Measurements from ENCODE around the gene STYXL2. TPM values are rescaled to one million over a fixed set of nuclear protein-coding genes. Genes with fewer than 3 reads are reported as not detected.

STYXL2 gene
- total RNA-seq, 1 donor from 2014 or later = not detected

- H3K4me3 ChIP-seq (ENCODE audit: low read depth, low read length) = no peak overlapping the region
- TF ChIP-seq CTCF (conservative IDR thresholded peaks at IDR 0.05; ENCODE audit: low read depth, low read length) = no peak
- no peak for DNase-seq (ENCODE audit: low read depth)
These were observed 9.1 kb upstream of the STYXL2 start for GRCh38 chr1:167084757-167085156.

- no peak overlapping the region for H3K4me3 ChIP-seq (ENCODE audit: low read depth, low read length)
- TF ChIP-seq CTCF (conservative IDR thresholded peaks at IDR 0.05; ENCODE audit: low read depth, low read length) = no peak
- no peak for DNase-seq (ENCODE audit: low read depth)
These were observed 7.8 kb upstream of the STYXL2 start for GRCh38 chr1:167086033-167086432.

- no peak for DNase-seq (ENCODE audit: low read depth)
- no peak for TF ChIP-seq CTCF (conservative IDR thresholded peaks at IDR 0.05; ENCODE audit: low read depth, low read length)
- H3K4me3 ChIP-seq (ENCODE audit: low read depth, low read length) = no peak overlapping the region
These were observed 7.1 kb upstream of the STYXL2 start for GRCh38 chr1:167086768-167087167.

- H3K4me3 ChIP-seq (ENCODE audit: low read depth, low read length) = no peak overlapping the region
- no peak for DNase-seq (ENCODE audit: low read depth)
- no peak for TF ChIP-seq CTCF (conservative IDR thresholded peaks at IDR 0.05; ENCODE audit: low read depth, low read length)
These were observed 5.0 kb upstream of the STYXL2 start for GRCh38 chr1:167088746-167089417.

- no peak for DNase-seq (ENCODE audit: low read depth)
- H3K4me3 ChIP-seq (ENCODE audit: low read depth, low read length) = no peak overlapping the region
- no peak for TF ChIP-seq CTCF (conservative IDR thresholded peaks at IDR 0.05; ENCODE audit: low read depth, low read length)
These were observed 3.9 kb upstream of the STYXL2 start for GRCh38 chr1:167089939-167090313.

GRCh38 chr1:167090314-167090942, 3.4 kb upstream of the STYXL2 start, which contains the start of gene GPA33:
GPA33 (minus strand) TSS chr1:167090377; CDS start chr1:167090287, 90 bp downstream.
- DNase-seq (ENCODE audit: low read depth) = no peak
- no peak within 1 kb of the TSS for H3K4me3 ChIP-seq (ENCODE audit: low read depth, low read length)
- TF ChIP-seq CTCF (conservative IDR thresholded peaks at IDR 0.05; ENCODE audit: low read depth, low read length) = no peak

- no peak for TF ChIP-seq CTCF (conservative IDR thresholded peaks at IDR 0.05; ENCODE audit: low read depth, low read length)
- H3K4me3 ChIP-seq (ENCODE audit: low read depth, low read length) = no peak overlapping the region
- no peak for DNase-seq (ENCODE audit: low read depth)
These were observed 1.2 kb upstream of the STYXL2 start for GRCh38 chr1:167092653-167093052.
